ENCODE measurements around the gene MIXL1.

DNA sequence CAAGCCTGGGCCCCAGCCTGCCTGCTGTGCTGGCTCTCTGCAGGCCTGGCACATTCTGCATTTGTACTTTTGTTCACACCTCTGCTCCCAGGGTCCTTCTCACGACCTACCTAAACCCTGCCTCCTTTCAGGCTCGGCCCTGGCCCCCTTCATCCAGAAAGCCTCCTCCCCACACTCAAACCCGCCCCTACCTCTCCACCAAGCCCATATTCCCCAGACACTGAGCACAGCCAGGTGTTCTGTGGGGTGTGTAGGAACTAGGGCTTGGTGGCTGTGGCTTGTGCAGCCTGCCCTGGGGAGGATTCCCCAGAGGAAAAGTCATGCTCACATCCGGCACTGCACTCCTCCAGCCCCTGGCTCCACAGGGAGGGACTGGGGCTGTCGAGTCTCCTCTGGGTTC is 8.2 kb upstream of the MIXL1 start:
- TF ChIP-seq, protein P1, sequence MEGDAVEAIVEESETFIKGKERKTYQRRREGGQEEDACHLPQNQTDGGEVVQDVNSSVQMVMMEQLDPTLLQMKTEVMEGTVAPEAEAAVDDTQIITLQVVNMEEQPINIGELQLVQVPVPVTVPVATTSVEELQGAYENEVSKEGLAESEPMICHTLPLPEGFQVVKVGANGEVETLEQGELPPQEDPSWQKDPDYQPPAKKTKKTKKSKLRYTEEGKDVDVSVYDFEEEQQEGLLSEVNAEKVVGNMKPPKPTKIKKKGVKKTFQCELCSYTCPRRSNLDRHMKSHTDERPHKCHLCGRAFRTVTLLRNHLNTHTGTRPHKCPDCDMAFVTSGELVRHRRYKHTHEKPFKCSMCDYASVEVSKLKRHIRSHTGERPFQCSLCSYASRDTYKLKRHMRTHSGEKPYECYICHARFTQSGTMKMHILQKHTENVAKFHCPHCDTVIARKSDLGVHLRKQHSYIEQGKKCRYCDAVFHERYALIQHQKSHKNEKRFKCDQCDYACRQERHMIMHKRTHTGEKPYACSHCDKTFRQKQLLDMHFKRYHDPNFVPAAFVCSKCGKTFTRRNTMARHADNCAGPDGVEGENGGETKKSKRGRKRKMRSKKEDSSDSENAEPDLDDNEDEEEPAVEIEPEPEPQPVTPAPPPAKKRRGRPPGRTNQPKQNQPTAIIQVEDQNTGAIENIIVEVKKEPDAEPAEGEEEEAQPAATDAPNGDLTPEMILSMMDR (conservative IDR thresholded peaks at IDR 0.05; ENCODE audit: low read depth in 2 of 2), result no peak
- TF ChIP-seq EZH2phosphoT487 (IDR thresholded peaks at IDR 0.05; ENCODE audit: unreplicated experiment) (no peak), EZH2 (IDR thresholded peaks at IDR 0.05; ENCODE audit: low read depth, unreplicated experiment) (no peak), POLR2AphosphoS5 (IDR thresholded peaks at IDR 0.05; ENCODE audit: low read depth) (no peak), JUNB (IDR thresholded peaks at IDR 0.05; ENCODE audit: unreplicated experiment) (no peak), ZNF331 (CRISPR knock-in tag; IDR thresholded peaks at IDR 0.05; ENCODE audit: low read depth) (no peak), NANOG (IDR thresholded peaks at IDR 0.05; ENCODE audit: borderline replicate concordance) (no peak), STAT1 (IDR thresholded peaks at IDR 0.05; ENCODE audit: unreplicated experiment) (no peak), CREB1 (CRISPR knock-in tag; IDR thresholded peaks at IDR 0.05; ENCODE audit: low read depth) (no peak)
- TF ChIP-seq, protein P2, sequence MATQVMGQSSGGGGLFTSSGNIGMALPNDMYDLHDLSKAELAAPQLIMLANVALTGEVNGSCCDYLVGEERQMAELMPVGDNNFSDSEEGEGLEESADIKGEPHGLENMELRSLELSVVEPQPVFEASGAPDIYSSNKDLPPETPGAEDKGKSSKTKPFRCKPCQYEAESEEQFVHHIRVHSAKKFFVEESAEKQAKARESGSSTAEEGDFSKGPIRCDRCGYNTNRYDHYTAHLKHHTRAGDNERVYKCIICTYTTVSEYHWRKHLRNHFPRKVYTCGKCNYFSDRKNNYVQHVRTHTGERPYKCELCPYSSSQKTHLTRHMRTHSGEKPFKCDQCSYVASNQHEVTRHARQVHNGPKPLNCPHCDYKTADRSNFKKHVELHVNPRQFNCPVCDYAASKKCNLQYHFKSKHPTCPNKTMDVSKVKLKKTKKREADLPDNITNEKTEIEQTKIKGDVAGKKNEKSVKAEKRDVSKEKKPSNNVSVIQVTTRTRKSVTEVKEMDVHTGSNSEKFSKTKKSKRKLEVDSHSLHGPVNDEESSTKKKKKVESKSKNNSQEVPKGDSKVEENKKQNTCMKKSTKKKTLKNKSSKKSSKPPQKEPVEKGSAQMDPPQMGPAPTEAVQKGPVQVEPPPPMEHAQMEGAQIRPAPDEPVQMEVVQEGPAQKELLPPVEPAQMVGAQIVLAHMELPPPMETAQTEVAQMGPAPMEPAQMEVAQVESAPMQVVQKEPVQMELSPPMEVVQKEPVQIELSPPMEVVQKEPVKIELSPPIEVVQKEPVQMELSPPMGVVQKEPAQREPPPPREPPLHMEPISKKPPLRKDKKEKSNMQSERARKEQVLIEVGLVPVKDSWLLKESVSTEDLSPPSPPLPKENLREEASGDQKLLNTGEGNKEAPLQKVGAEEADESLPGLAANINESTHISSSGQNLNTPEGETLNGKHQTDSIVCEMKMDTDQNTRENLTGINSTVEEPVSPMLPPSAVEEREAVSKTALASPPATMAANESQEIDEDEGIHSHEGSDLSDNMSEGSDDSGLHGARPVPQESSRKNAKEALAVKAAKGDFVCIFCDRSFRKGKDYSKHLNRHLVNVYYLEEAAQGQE (IDR thresholded peaks at IDR 0.05; ENCODE audit: unreplicated experiment), result no peak
- TF ChIP-seq, protein P3, sequence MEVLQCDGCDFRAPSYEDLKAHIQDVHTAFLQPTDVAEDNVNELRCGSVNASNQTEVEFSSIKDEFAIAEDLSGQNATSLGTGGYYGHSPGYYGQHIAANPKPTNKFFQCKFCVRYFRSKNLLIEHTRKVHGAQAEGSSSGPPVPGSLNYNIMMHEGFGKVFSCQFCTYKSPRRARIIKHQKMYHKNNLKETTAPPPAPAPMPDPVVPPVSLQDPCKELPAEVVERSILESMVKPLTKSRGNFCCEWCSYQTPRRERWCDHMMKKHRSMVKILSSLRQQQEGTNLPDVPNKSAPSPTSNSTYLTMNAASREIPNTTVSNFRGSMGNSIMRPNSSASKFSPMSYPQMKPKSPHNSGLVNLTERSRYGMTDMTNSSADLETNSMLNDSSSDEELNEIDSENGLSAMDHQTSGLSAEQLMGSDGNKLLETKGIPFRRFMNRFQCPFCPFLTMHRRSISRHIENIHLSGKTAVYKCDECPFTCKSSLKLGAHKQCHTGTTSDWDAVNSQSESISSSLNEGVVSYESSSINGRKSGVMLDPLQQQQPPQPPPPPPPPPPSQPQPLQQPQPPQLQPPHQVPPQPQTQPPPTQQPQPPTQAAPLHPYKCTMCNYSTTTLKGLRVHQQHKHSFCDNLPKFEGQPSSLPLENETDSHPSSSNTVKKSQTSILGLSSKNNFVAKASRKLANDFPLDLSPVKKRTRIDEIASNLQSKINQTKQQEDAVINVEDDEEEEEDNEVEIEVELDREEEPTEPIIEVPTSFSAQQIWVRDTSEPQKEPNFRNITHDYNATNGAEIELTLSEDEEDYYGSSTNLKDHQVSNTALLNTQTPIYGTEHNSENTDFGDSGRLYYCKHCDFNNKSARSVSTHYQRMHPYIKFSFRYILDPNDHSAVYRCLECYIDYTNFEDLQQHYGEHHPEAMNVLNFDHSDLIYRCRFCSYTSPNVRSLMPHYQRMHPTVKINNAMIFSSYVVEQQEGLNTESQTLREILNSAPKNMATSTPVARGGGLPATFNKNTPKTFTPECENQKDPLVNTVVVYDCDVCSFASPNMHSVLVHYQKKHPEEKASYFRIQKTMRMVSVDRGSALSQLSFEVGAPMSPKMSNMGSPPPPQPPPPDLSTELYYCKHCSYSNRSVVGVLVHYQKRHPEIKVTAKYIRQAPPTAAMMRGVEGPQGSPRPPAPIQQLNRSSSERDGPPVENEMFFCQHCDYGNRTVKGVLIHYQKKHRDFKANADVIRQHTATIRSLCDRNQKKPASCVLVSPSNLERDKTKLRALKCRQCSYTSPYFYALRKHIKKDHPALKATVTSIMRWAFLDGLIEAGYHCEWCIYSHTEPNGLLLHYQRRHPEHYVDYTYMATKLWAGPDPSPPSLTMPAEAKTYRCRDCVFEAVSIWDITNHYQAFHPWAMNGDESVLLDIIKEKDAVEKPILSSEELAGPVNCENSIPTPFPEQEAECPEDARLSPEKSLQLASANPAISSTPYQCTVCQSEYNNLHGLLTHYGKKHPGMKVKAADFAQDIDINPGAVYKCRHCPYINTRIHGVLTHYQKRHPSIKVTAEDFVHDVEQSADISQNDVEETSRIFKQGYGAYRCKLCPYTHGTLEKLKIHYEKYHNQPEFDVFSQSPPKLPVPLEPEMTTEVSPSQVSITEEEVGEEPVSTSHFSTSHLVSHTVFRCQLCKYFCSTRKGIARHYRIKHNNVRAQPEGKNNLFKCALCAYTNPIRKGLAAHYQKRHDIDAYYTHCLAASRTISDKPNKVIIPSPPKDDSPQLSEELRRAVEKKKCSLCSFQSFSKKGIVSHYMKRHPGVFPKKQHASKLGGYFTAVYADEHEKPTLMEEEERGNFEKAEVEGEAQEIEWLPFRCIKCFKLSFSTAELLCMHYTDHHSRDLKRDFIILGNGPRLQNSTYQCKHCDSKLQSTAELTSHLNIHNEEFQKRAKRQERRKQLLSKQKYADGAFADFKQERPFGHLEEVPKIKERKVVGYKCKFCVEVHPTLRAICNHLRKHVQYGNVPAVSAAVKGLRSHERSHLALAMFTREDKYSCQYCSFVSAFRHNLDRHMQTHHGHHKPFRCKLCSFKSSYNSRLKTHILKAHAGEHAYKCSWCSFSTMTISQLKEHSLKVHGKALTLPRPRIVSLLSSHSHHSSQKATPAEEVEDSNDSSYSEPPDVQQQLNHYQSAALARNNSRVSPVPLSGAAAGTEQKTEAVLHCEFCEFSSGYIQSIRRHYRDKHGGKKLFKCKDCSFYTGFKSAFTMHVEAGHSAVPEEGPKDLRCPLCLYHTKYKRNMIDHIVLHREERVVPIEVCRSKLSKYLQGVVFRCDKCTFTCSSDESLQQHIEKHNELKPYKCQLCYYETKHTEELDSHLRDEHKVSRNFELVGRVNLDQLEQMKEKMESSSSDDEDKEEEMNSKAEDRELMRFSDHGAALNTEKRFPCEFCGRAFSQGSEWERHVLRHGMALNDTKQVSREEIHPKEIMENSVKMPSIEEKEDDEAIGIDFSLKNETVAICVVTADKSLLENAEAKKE (CRISPR knock-in tag; IDR thresholded peaks at IDR 0.05), result no peak

Data from GM23338 (cell line).